Stimulated activated naive B cell treated with anti-CD40 and anti-IgM and Interleukin-4, amounts not matched to agents 10 μg/mL and 1 μg/mL and 100 μg/mL, for 72 hours (primary cell): ENCODE data around the gene PLA2G2D.
A peak's percentile ranks its signal among the peaks of the same experiment; 100 is the strongest.

Experiments
- ATAC-seq, 2 donors: fragments of 150-1000 bp; cut with Tn5 transposase; replicated peaks; 2 replicates each; pipeline ENCODE4 v1.10.0; 2021; ENCODE audit warnings: moderate library complexity in 1 of 2
- DNase-seq: peaks from one replicate; pipeline ENCODE4 v3.0.0; 2021
- H3K27ac Mint-ChIP-seq: one replicate; pipeline ENCODE4 v1.8.0; 2022; ENCODE audit warnings: mild to moderate bottlenecking, mixed read lengths
- H3K27me3 Mint-ChIP-seq, 2 donors: one replicate each; pipeline ENCODE4 v1.8.0; 2022; ENCODE audit warnings: mixed read lengths in 2 of 2
- H3K36me3 Mint-ChIP-seq, 2 donors: one replicate each; pipeline ENCODE4 v1.8.0; 2022; ENCODE audit warnings: mixed read lengths in 2 of 2, mild to moderate bottlenecking in 1 of 2
- H3K4me1 Mint-ChIP-seq, 2 donors: one replicate each; pipeline ENCODE4 v1.8.0; 2022; ENCODE audit warnings: mixed read lengths in 2 of 2, mild to moderate bottlenecking in 1 of 2
- H3K4me3 Mint-ChIP-seq, 2 donors: one replicate each; pipeline ENCODE4 v1.8.0; 2022; ENCODE audit warnings: mild to moderate bottlenecking in 2 of 2, mixed read lengths in 2 of 2, moderate library complexity in 1 of 2
- H3K9me3 Mint-ChIP-seq, 2 donors: one replicate each; pipeline ENCODE4 v1.8.0; 2022; ENCODE audit warnings: mixed read lengths in 2 of 2, mild to moderate bottlenecking in 1 of 2

PLA2G2D gene

GRCh38 chr1:20095564-20096434 lies 23.5 kb downstream of the PLA2G2D start:
- H3K27me3 Mint-ChIP-seq = peaks cover 9 to 10% of the 10 kb centered on the region in 2 donors

DNA sequence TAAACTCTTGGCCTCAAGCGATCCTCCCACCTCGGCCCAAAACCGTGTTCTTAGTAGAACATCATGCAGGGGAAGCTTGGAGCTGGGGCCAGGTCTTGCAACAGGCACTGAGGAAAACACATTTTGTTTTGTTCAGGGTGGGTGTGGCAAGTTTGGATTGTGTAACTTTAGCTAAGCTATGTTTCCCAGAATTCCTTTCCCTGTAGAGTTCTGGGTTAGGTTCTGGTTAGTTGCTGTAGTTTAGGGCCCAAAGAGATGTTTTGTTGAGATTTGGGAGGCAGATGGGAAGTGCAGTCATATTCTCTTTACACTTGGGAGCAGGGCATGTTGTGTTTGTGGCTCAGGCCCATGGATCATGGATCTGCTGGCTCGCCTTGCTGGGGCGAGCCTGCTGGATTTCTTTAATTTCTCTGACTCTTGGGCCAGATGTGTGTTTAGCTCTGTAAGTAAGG lies 25.4 kb downstream of the PLA2G2D start:
- peaks cover 15 to 17% of the 10 kb centered on the region in 2 donors for H3K27me3 Mint-ChIP-seq
- DNase-seq (no peak), ATAC-seq (no peak)
- no peaks in the 10 kb centered on the region for H3K36me3 Mint-ChIP-seq
- no peaks in the 10 kb centered on the region for H3K4me1 Mint-ChIP-seq
- no peak overlapping the region for H3K27ac Mint-ChIP-seq
- peaks cover 0 to 1% of the 10 kb centered on the region in 2 donors for H3K9me3 Mint-ChIP-seq
- no peak overlapping the region for H3K4me3 Mint-ChIP-seq

More at GRCh38 chr1:20095564-20096434, 23.5 kb downstream of the PLA2G2D start:
- no peak overlapping the region for H3K4me3 Mint-ChIP-seq
- ATAC-seq (no peak), DNase-seq (no peak)
- peaks cover 0 to 11% of the 10 kb centered on the region in 2 donors for H3K4me1 Mint-ChIP-seq
- no peak overlapping the region for H3K27ac Mint-ChIP-seq
- H3K9me3 Mint-ChIP-seq = no peaks in the 10 kb centered on the region
- no peaks in the 10 kb centered on the region for H3K36me3 Mint-ChIP-seq

GRCh38 chr1:20093303-20093702 lies 26.0 kb downstream of the PLA2G2D start:
- Mint-ChIP-seq H3K27ac (peak overlapping the region; percentile 11), H3K4me3 (no peak overlapping the region), H3K27me3 (peaks cover 15 to 17% of the 10 kb centered on the region in 2 donors), H3K36me3 (no peaks in the 10 kb centered on the region), H3K9me3 (peaks cover 0 to 1% of the 10 kb centered on the region in 2 donors), H3K4me1 (no peaks in the 10 kb centered on the region)
- DNase-seq = no peak
- ATAC-seq = no peak

- DNase-seq (no peak), ATAC-seq (no peak)
- H3K27ac Mint-ChIP-seq = no peak overlapping the region
- H3K9me3 Mint-ChIP-seq = peaks cover 0 to 1% of the 10 kb centered on the region in 2 donors
- H3K27me3 Mint-ChIP-seq = peaks cover 15 to 17% of the 10 kb centered on the region in 2 donors
- no peak overlapping the region for H3K4me3 Mint-ChIP-seq
- no peaks in the 10 kb centered on the region for H3K36me3 Mint-ChIP-seq
- H3K4me1 Mint-ChIP-seq = peaks cover 0 to under 1% of the 10 kb centered on the region in 2 donors
Observed at GRCh38 chr1:20090641-20091040, 28.7 kb downstream of the PLA2G2D start.

DNA sequence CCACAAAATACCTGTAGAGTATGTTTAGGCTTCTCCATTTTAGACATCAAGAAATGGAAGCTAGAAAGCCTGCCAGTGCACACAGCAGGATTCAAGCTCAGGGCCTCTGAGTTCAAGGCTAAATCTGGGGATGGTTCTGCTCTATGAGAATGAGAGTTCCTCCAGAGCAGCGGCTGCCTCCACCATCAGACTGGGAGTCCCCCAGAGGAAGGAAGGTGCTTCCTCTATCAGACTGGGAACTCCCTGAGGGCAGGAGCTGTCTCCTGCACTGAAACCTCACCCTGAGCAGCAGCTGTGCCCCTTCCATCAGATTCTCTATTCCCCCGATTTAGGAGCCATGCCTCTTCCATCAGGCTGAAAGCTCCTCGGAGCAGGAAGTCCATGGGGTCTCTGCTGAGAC lies 29.2 kb downstream of the PLA2G2D start:
- no peak for ATAC-seq
- Mint-ChIP-seq H3K27me3 (peaks cover 15 to 17% of the 10 kb centered on the region in 2 donors), H3K4me3 (no peak overlapping the region), H3K36me3 (no peaks in the 10 kb centered on the region), H3K27ac (no peak overlapping the region), H3K9me3 (peaks cover 0 to 1% of the 10 kb centered on the region in 2 donors), H3K4me1 (peaks cover 0 to 6% of the 10 kb centered on the region in 2 donors)
- no peak for DNase-seq

DNA sequence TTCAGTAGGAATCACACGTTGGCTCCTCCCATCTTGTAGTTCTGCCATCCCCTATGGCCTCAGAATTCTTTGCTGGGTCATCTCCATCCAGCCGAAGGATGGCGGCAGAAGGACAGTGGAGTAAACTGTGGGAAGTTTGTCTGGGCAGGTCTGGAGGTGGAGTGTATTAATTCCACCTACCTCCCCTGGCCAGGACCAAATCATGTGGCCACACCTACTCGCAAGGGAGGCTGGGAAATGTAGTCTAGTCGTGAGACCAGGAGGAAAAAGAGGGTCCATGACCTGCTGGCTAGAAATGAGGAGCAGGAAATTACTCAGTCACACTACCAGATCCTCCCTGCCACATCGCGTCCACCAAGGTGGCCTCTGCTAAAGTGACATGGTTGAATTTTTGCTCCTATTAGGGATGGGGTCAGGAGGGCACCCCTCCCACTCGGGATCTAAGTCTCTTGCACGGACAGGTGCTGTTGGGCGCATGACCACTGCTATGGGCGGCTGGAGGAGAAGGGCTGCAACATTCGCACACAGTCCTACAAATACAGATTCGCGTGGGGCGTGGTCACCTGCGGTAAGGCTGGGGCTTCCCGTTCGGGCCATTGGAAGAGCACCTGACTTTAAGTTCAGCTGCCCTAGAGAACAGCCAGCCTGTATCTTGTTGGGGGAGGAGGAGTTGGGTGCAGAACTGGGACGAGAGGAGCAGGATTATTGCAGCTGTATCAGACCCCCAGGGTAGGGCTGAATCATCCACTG lies 29.8 kb downstream of the PLA2G2D start:
- Mint-ChIP-seq H3K27me3 (peaks cover 15 to 16% of the 10 kb centered on the region in 2 donors), H3K4me3 (no peak overlapping the region), H3K27ac (no peak overlapping the region)

GRCh38 chr1:20087668-20088067 lies 31.7 kb downstream of the PLA2G2D start:
- ATAC-seq (peak; percentile 51 to 54), DNase-seq (no peak)
- peaks cover 0 to 1% of the 10 kb centered on the region in 2 donors for H3K9me3 Mint-ChIP-seq
- no peak overlapping the region for H3K4me3 Mint-ChIP-seq
- H3K4me1 Mint-ChIP-seq = peaks cover 8 to 26% of the 10 kb centered on the region in 2 donors
- H3K36me3 Mint-ChIP-seq = no peaks in the 10 kb centered on the region
- H3K27me3 Mint-ChIP-seq = peaks cover 10 to 15% of the 10 kb centered on the region in 2 donors
- H3K27ac Mint-ChIP-seq = no peak overlapping the region

More for the DNA sequence above, 29.8 kb downstream of the PLA2G2D start:
- peaks cover 4 to 12% of the 10 kb centered on the region in 2 donors for H3K4me1 Mint-ChIP-seq
- ATAC-seq (no peak), DNase-seq (no peak)
- H3K36me3 Mint-ChIP-seq = no peaks in the 10 kb centered on the region
- H3K9me3 Mint-ChIP-seq = peaks cover 0 to 1% of the 10 kb centered on the region in 2 donors

DNA sequence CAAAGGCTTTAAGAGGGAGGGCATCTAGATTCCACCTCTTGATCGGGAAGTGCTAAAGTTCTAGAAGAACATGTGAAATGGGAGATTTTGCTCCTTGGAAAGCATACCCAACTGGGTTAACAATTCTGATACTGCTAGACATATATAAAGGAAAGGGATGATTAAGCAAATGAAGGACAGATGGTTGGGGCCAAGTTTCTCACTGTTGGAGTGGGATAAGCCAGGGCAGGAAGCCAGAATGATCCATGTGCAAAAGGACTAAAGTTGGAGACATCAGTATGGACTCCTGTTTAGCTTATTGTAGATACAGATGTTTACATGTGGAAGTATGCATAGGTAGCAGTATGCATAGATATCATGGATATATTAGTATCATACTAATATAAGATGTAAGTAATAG lies 32.5 kb downstream of the PLA2G2D start:
- H3K36me3 Mint-ChIP-seq = no peaks in the 10 kb centered on the region
- H3K4me3 Mint-ChIP-seq = no peak overlapping the region
- ATAC-seq (no peak), DNase-seq (no peak)
- H3K4me1 Mint-ChIP-seq = peaks cover 15 to 35% of the 10 kb centered on the region in 2 donors
- no peak overlapping the region for H3K27ac Mint-ChIP-seq
- peaks cover 0 to 1% of the 10 kb centered on the region in 2 donors for H3K9me3 Mint-ChIP-seq
- peaks cover 10 to 16% of the 10 kb centered on the region in 2 donors for H3K27me3 Mint-ChIP-seq

GRCh38 chr1:20083178-20083944 lies 36.0 kb downstream of the PLA2G2D start:
- no peaks in the 10 kb centered on the region for H3K36me3 Mint-ChIP-seq
- H3K27me3 Mint-ChIP-seq = peaks cover 0 to 9% of the 10 kb centered on the region in 2 donors
- H3K27ac Mint-ChIP-seq = no peak overlapping the region
- DNase-seq (no peak), ATAC-seq (no peak)
- H3K4me3 Mint-ChIP-seq = no peak overlapping the region
- H3K4me1 Mint-ChIP-seq = peaks cover 42 to 69% of the 10 kb centered on the region in 2 donors
- no peaks in the 10 kb centered on the region for H3K9me3 Mint-ChIP-seq

GRCh38 chr1:20082772-20083171 lies 36.6 kb downstream of the PLA2G2D start:
- ATAC-seq = no peak
- Mint-ChIP-seq H3K4me3 (no peak overlapping the region), H3K4me1 (peaks cover 48 to 75% of the 10 kb centered on the region in 2 donors), H3K9me3 (no peaks in the 10 kb centered on the region), H3K27me3 (peaks cover 0 to 9% of the 10 kb centered on the region in 2 donors), H3K27ac (no peak overlapping the region), H3K36me3 (no peaks in the 10 kb centered on the region)
- DNase-seq = no peak

GRCh38 chr1:20081353-20081810 lies 38.0 kb downstream of the PLA2G2D start:
- ATAC-seq = no peak
- Mint-ChIP-seq H3K27me3 (peaks cover 0 to 9% of the 10 kb centered on the region in 2 donors), H3K4me1 (peaks cover 62 to 89% of the 10 kb centered on the region in 2 donors), H3K36me3 (no peaks in the 10 kb centered on the region), H3K4me3 (peak overlapping the region; percentile 51 to 66), H3K27ac (no peak overlapping the region), H3K9me3 (no peaks in the 10 kb centered on the region)
- no peak for DNase-seq

DNA sequence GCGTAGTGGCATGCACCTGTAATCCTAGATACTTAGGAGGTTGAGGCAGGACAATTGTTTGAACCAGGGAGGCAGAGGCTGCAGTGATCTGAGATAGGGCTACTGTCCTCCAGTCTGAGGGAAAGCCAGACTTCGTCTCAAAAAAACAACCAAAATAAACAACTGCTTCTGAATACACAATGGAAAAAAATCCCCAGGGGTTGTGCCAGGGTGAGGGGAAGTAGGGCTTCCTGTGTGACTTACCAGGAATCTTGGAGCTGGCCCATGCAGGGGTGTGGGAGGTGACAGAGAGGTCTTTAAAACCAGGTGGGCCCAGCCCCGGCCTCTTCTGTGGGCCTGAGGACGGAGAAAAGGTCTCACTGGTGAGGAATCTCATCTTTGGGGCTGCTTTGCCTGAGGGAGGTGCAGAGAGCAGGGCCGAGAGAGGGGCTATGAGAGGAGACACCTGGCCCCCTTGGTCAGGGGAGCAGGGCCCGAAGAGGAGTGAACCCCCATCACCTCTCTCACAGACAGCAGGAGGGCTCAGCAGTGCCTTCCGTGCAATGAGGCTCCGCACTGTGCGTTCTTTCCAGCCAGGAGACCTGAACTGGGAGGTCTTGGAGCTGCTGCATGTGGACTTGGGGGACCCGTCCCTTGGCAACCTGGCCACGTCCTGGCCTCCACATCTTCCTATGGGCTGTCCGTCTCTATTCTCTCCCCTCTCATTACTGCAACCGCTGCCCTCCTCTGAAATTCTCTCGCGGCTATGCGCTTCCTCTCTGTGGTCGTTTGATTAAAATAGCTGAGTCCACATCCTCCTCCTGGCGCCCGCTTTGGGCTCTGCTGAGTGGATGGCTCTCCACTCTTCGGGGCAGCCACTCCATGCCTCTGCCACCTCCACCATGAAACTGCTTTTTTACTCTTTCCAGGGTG lies 38.6 kb downstream of the PLA2G2D start:
- Mint-ChIP-seq H3K9me3 (no peaks in the 10 kb centered on the region), H3K27me3 (peaks cover 0 to 9% of the 10 kb centered on the region in 2 donors), H3K4me3 (peak overlapping the region; percentile 51 to 66), H3K36me3 (no peaks in the 10 kb centered on the region), H3K27ac (peak overlapping the region; percentile 62), H3K4me1 (peaks cover 64 to 89% of the 10 kb centered on the region in 2 donors)
- ATAC-seq (peak; percentile 59 to 62), DNase-seq (no peak)
